Measurements from ENCODE around the gene C2CD2. TPM values are rescaled to one million over a fixed set of nuclear protein-coding genes. Genes with fewer than 3 reads are reported as not detected.

Gene C2CD2
- polyA plus RNA-seq, 1 donor (not counting 4 experiments of a cell fraction or from before 2014, with no cell fraction given), result 39.9 TPM

- Histone ChIP-seq H3K36me3 (ENCODE audit: control insufficient read depth in 2 of 2, extremely low read depth in 1 of 2, insufficient read depth in 2 of 2, low read length in 2 of 2) (peaks cover 12 to 21% of the 10 kb centered on the region in 2 experiments), H4K20me1 (ENCODE audit: control insufficient read depth, extremely low read depth, insufficient read depth, low read length) (no peaks in the 10 kb centered on the region), H3K9ac (ENCODE audit: control insufficient read depth, extremely low read depth, insufficient read depth, low read length) (no peak overlapping the region), H3K4me2 (ENCODE audit: control insufficient read depth, extremely low read depth, insufficient read depth, low read depth, low read length) (no peak overlapping the region), H2AFZ (ENCODE audit: control insufficient read depth, low read length) (no peak overlapping the region), H3K4me3 (ENCODE audit: control insufficient read depth in 2 of 3, extremely low read depth in 1 of 3, insufficient read depth in 2 of 3, low read depth in 1 of 3, low read length in 3 of 3) (no peak overlapping the region), H3K9me1 (ENCODE audit: control insufficient read depth, extremely low read depth, insufficient read depth, low read length) (no peaks in the 10 kb centered on the region), H3K27ac (ENCODE audit: control insufficient read depth, insufficient read depth, low read length) (no peak overlapping the region), H3K79me2 (ENCODE audit: control insufficient read depth, insufficient read depth, low read length) (peaks cover 28% of the 10 kb centered on the region), H3K4me1 (ENCODE audit: control insufficient read depth, extremely low read depth, insufficient read depth, low read length) (peaks cover 25% of the 10 kb centered on the region), H3K27me3 (ENCODE audit: control insufficient read depth, extremely low read depth, insufficient read depth, low read length) (no peaks in the 10 kb centered on the region), H3K9me3 (ENCODE audit: control insufficient read depth, low read depth, low read length) (peaks cover 7% of the 10 kb centered on the region)
- TF ChIP-seq EZH2 (IDR thresholded peaks at IDR 0.05; ENCODE audit: low read length), result no peak
- TF ChIP-seq CTCF (optimal IDR thresholded peaks at IDR 0.05 in 1 of 3, IDR thresholded peaks at IDR 0.05 in 1 of 3, conservative IDR thresholded peaks at IDR 0.05 in 1 of 3; ENCODE audit: extremely low read depth in 1 of 3, insufficient read depth in 2 of 3, low read length in 3 of 3), result no peak
- dilution Hi-C loops (cut with MboI; ENCODE audit: extremely low pct_ligation_motif_present, low sequenced_read_pairs), result no loop called here
- no peak for DNase-seq (ENCODE audit: low read depth, low spot score)
- FAIRE-seq, result no peak
Observed at GRCh38 chr21:42000908-42001307, 47.1 kb upstream of the C2CD2 start.

- H3K9me3 ChIP-seq (ENCODE audit: control insufficient read depth, low read depth, low read length), result peaks cover 10% of the 10 kb centered on the region
- H3K9me1 ChIP-seq (ENCODE audit: control insufficient read depth, extremely low read depth, insufficient read depth, low read length), result no peaks in the 10 kb centered on the region
- dilution Hi-C loops (cut with MboI; ENCODE audit: extremely low pct_ligation_motif_present, low sequenced_read_pairs), result no loop called here
- H3K27me3 ChIP-seq (ENCODE audit: control insufficient read depth, extremely low read depth, insufficient read depth, low read length), result no peaks in the 10 kb centered on the region
- peaks cover 12% of the 10 kb centered on the region for H3K79me2 ChIP-seq (ENCODE audit: control insufficient read depth, insufficient read depth, low read length)
- no peak overlapping the region for H3K9ac ChIP-seq (ENCODE audit: control insufficient read depth, extremely low read depth, insufficient read depth, low read length)
- H4K20me1 ChIP-seq (ENCODE audit: control insufficient read depth, extremely low read depth, insufficient read depth, low read length), result no peaks in the 10 kb centered on the region
- peaks cover 15% of the 10 kb centered on the region for H3K4me1 ChIP-seq (ENCODE audit: control insufficient read depth, extremely low read depth, insufficient read depth, low read length)
- no peak overlapping the region for H3K4me3 ChIP-seq (ENCODE audit: control insufficient read depth in 2 of 3, extremely low read depth in 1 of 3, insufficient read depth in 2 of 3, low read depth in 1 of 3, low read length in 3 of 3)
- no peak overlapping the region for H2AFZ ChIP-seq (ENCODE audit: control insufficient read depth, low read length)
- no peak overlapping the region for H3K27ac ChIP-seq (ENCODE audit: control insufficient read depth, insufficient read depth, low read length)
- FAIRE-seq (no peak), DNase-seq (ENCODE audit: low read depth, low spot score) (no peak)
- H3K36me3 ChIP-seq (ENCODE audit: control insufficient read depth in 2 of 2, extremely low read depth in 1 of 2, insufficient read depth in 2 of 2, low read length in 2 of 2), result peaks cover 20 to 33% of the 10 kb centered on the region in 2 experiments
- TF ChIP-seq EZH2 (IDR thresholded peaks at IDR 0.05; ENCODE audit: low read length) (no peak), CTCF (optimal IDR thresholded peaks at IDR 0.05 in 1 of 3, IDR thresholded peaks at IDR 0.05 in 1 of 3, conservative IDR thresholded peaks at IDR 0.05 in 1 of 3; ENCODE audit: extremely low read depth in 1 of 3, insufficient read depth in 2 of 3, low read length in 3 of 3) (no peak)
- H3K4me2 ChIP-seq (ENCODE audit: control insufficient read depth, extremely low read depth, insufficient read depth, low read depth, low read length), result no peak overlapping the region
Observed at GRCh38 chr21:41997657-41998056, 43.8 kb upstream of the C2CD2 start.
